Common myeloid progenitor, CD34-positive (primary cell): ENCODE results near the gene CYBC1.

Experiments used
- CTCF ChIA-PET: fragments of 350-600 bp; sonication (Branson Sonifier 250); formaldehyde crosslinking; loops from one replicate; lab custom pipeline; 2021; ENCODE audit warnings: antibody characterized with exemption; lab: Charles Lee
- POLR2A ChIA-PET: fragments of 350-600 bp; sonication (Branson Sonifier 250); formaldehyde crosslinking; loops from one replicate; lab custom pipeline; 2021; ENCODE audit warnings: antibody characterized with exemption; lab: Charles Lee
- DNase-seq, 3 donors: peaks; one replicate each; pipeline versions ENCODE4 v3.0.0 to v3.0.0-alpha.2; 2013
- H3K27ac ChIP-seq, 2 experiments: 1 replicate in 1 of 2; 2 replicates in 1 of 2; pipeline ENCODE4 v1.7.0; 2013; ENCODE audit warnings: inconsistent platforms in 2 of 2, low read length in 2 of 2, mild to moderate bottlenecking in 2 of 2, low read depth in 1 of 2, moderate library complexity in 1 of 2; ENCODE audit not compliant: severe bottlenecking in 2 of 2, insufficient read depth in 1 of 2, poor library complexity in 1 of 2
- H3K27me3 ChIP-seq, 5 experiments: replicated peaks in 2 of 5; 1 replicate in 3 of 5; 2 replicates in 2 of 5; pipeline versions ENCODE4 v1.6.1 to v1.7.0; 2013; ENCODE audit warnings: low read length in 4 of 5, mild to moderate bottlenecking in 2 of 5, moderate library complexity in 2 of 5, inconsistent platforms in 1 of 5; ENCODE audit not compliant: insufficient read depth in 5 of 5, control insufficient read depth in 4 of 5
- H3K36me3 ChIP-seq, 4 experiments: 1 replicate in 2 of 4; 2 replicates in 2 of 4; pipeline versions ENCODE4 v1.6.1 to v1.7.0; 2013; ENCODE audit warnings: low read length in 3 of 4, control low read depth in 1 of 4, mild to moderate bottlenecking in 1 of 4; ENCODE audit not compliant: control insufficient read depth in 4 of 4, insufficient read depth in 4 of 4
- H3K4me1 ChIP-seq, 4 experiments: 1 replicate in 3 of 4; 2 replicates in 1 of 4; pipeline versions ENCODE4 v1.6.1 to v1.7.1; 2013; ENCODE audit warnings: low read length in 3 of 4, mild to moderate bottlenecking in 3 of 4, control low read depth in 1 of 4, inconsistent platforms in 1 of 4, moderate library complexity in 1 of 4; ENCODE audit not compliant: control insufficient read depth in 4 of 4, insufficient read depth in 4 of 4; ENCODE audit errors: control extremely low read depth in 1 of 4
- H3K4me3 ChIP-seq, 7 experiments: 1 replicate in 4 of 7; 2 replicates in 3 of 7; pipeline versions ENCODE4 v1.5.1 to v1.7.0; 2013; ENCODE audit warnings: mild to moderate bottlenecking in 7 of 7, low read length in 6 of 7, moderate library complexity in 6 of 7, inconsistent platforms in 2 of 7, low read depth in 2 of 7, control low read depth in 1 of 7; ENCODE audit not compliant: insufficient read depth in 4 of 7, control insufficient read depth in 1 of 7; ENCODE audit errors: extremely low read depth in 1 of 7
- H3K9me3 ChIP-seq, 5 experiments: 1 replicate in 4 of 5; 2 replicates in 1 of 5; pipeline versions ENCODE4 v1.6.1 to v1.7.1; 2013; ENCODE audit warnings: low read length in 4 of 5, mild to moderate bottlenecking in 2 of 5, inconsistent platforms in 1 of 5, low read depth in 1 of 5, moderate library complexity in 1 of 5; ENCODE audit not compliant: control insufficient read depth in 4 of 5, insufficient read depth in 2 of 5; ENCODE audit errors: control extremely low read depth in 1 of 5
- WGBS: methylation state at CpG from one replicate; pipeline ENCODE4 v1.1.5; 2013; ENCODE audit not compliant: insufficient coverage; 5-methylcytosine and 5-hydroxymethylcytosine counted together

CYBC1 gene

DNA sequence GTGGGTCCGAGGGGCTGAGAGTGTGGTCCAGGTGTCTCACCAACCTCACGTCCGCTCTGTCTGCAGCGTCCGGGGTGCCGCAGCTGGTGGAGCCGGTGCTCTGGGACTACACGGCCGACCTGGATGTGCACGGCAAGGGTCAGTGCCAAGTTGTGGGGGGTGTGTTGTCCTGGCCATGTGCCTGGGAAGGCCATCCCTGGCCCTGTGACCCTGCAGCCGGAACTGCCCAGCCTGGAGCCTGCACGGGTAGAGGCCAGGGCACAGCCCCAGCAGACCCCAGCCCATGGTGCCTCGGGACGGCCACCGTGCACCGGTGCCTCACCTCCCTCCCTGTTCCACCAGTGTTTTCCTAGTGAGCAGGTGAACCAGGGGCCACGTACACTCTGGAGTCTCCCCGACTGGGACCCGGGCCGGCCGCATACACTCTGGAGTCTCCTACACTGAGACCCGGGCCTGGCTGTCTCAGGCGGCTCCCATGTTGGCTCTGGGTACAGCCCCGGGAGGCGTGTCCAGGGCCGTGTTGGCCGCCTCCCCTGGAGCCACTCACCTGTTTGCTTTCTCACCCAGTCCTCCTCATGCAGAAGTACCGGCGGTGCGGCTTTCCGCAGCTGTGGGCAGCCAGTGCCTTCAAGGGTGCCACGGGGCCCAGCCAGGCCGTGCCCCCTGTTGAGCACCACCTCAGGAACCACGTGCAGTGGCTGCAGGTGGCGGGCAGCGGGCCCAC, 13.8 kb downstream of the CYBC1 start:
- H3K9me3 ChIP-seq = no peaks in the 10 kb centered on the region
- H3K4me1 ChIP-seq = peaks cover 0 to 32% (median 18%) of the 10 kb centered on the region in 4 experiments
- no peak for DNase-seq
- H3K36me3 ChIP-seq = peaks cover 6 to 50% (median 29%) of the 10 kb centered on the region in 4 experiments
- 93% methylated on average over 35 of the region's 36 CpGs for WGBS
- ChIA-PET POLR2A (no interaction called here), CTCF (interaction anchor here (1.3 kb wide), 1 partner anchor 131 kb away, joined by 3 read pairs; no protein-coding TSS in a partner anchor)
- no peak overlapping the region for H3K27ac ChIP-seq
- H3K27me3 ChIP-seq = no peaks in the 10 kb centered on the region
- no peak overlapping the region for H3K4me3 ChIP-seq

DNA sequence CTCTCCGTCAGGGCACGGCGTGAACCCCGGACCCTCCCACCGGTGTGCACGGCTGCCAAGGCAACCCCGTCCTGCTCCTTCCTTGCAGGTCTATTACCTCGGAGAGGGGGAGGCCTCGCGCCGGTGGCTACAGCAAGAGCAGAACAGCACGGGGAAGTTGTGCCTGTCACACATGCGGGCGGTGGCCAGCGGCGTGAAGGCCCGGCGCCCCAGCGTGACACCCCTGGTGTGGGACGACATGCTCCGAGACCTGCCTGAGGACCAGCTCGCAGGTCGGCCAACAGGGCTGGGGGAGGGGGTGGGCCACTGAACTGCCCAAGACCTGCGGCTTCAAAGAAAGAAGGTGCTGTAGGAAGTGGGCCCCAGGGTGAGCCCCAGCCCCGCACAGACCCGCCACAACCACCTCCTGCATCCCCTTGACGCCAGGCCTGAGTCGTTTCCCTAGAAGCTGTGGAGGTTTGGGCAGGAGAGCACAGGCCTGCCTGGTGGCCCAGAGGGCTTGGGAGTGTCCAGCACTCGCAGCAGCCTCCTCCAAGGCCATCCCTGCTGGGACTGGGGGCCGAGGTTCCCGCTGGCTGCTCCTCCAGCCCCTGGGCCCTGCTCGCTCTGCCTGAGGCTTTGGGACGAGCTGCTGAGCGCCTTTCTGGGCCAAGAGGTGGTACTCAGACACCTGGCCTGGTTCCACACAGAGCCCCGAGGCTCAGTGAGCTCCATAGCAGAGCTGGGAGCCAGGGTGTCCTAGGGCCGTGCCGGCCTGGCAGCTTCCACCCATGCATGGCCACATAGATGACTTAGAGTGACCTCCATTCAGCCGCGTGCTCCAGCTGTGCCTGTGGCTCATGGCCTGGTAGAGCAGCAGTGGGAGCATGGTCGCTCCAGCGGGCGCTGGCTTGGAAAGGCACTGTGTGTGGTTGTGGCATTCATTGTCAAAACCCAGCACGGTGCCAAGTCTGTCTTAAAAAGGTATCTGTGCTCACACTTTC, 14.7 kb downstream of the CYBC1 start:
- Histone ChIP-seq H3K27ac (no peak overlapping the region), H3K4me1 (peaks cover 0 to 23% (median 15%) of the 10 kb centered on the region in 4 experiments), H3K4me3 (no peak overlapping the region), H3K36me3 (peaks cover 6 to 48% (median 25%) of the 10 kb centered on the region in 4 experiments), H3K27me3 (no peaks in the 10 kb centered on the region), H3K9me3 (no peaks in the 10 kb centered on the region)
- ChIA-PET CTCF (interaction anchor here (1.3 kb wide), 1 partner anchor 132 kb away, joined by 3 read pairs; no protein-coding TSS in a partner anchor), POLR2A (no interaction called here)
- whole genome bisulfite sequencing = 95% methylated on average over 30 of the region's 43 CpGs
- DNase-seq = no peak

DNA sequence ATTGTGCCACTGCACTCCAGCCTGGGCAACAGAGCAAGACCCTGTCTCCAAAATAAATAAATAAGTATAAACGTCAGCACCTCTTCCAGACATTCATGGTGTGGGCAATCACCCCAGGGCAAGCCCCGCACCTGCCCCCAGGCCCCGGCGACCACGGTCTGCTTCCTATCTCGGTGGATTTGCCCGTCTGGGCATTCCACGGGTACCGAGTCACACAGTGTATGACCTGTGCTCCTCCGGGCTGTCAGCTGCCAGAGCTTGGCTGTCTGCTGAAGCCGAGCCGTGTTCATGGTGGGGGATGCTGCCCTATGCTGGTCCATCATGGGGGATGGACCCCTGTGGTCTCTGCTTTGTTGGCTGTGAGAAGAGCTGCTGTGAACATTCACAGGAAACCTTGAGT, 15.4 kb downstream of the CYBC1 start:
- POLR2A ChIA-PET = no interaction called here

DNA sequence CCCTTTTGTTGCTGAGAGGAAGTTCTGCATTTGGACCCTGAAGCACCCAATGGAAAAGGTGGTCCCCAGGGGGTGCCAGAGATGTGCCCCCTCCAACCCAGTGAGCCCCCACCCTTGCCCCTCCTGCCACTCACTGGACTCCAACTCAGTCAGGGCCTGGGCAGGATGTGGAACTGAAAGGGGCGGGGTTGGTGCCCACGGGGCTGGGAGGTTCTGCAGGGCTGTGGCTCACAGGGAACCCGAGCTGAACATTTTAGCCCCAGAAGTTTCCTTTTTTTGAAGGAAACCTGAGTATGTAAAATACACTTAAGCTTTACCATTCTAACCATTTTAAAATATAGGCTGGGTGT, 16.4 kb downstream of the CYBC1 start:
- Histone ChIP-seq H3K9me3 (no peaks in the 10 kb centered on the region), H3K4me3 (no peak overlapping the region), H3K27ac (no peak overlapping the region), H3K36me3 (peaks cover 6 to 53% (median 24%) of the 10 kb centered on the region in 4 experiments), H3K4me1 (peaks cover 0 to 18% (median 7%) of the 10 kb centered on the region in 4 experiments), H3K27me3 (no peaks in the 10 kb centered on the region)
- DNase-seq = peak in 2 of 3 donors; percentile 43 to 58
- WGBS = 20% methylated on average over 1 of the region's 3 CpGs
- CTCF ChIA-PET = interaction anchor here (0.8 to 0.9 kb wide), 2 partner anchors 15 kb away, joined by 3 read pairs; no protein-coding TSS in a partner anchor
- POLR2A ChIA-PET = interaction anchor here (0.6 kb wide), 1 partner anchor 61 kb away, joined by 6 read pairs; no protein-coding TSS in a partner anchor

More for the DNA sequence above, 15.4 kb downstream of the CYBC1 start:
- Histone ChIP-seq H3K4me3 (no peak overlapping the region), H3K4me1 (peaks cover 0 to 15% (median 8%) of the 10 kb centered on the region in 4 experiments), H3K27me3 (no peaks in the 10 kb centered on the region), H3K9me3 (no peaks in the 10 kb centered on the region), H3K27ac (no peak overlapping the region), H3K36me3 (peaks cover 6 to 48% (median 24%) of the 10 kb centered on the region in 4 experiments)
- no peak for DNase-seq
- CTCF ChIA-PET = interaction anchor here (1.3 kb wide), 1 partner anchor 132 kb away, joined by 3 read pairs; no protein-coding TSS in a partner anchor
- WGBS = 97% methylated on average over 9 of the region's 12 CpGs

DNA sequence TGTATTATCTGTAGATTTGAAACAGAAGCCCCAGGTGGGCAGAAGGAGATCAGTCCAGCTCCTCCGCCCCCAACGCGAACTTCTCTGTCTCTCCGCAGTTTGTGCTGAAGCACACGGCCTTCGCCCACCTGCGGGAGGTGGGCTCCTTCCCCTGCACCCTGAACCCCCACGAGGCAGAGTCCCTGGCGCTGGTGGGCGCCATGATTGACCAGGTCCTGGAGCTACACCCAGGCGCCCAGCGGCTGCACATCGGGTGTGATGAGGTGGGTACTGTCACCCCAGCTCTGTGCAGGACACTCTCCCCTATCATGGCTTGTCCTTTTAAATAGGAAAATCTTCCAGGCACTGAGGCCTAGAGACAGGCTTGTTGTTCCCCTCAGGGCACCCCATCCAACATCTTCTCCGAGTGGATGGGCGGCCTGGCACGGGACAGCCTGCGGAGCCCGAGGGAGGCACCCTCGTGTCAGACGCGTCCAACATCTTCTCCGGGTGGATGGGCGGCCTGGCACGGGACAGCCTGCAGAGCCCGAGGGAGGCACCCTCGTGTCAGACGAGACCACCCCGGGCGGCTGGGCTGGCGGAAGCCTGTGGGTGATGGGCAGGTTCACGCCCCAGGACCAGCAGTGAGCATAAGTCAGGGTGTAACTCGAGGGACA, 16.9 kb downstream of the CYBC1 start:
- Histone ChIP-seq H3K27me3 (no peaks in the 10 kb centered on the region), H3K4me1 (peaks cover 0 to 23% (median 9%) of the 10 kb centered on the region in 4 experiments), H3K27ac (no peak overlapping the region), H3K4me3 (no peak overlapping the region), H3K9me3 (no peaks in the 10 kb centered on the region), H3K36me3 (peaks cover 6 to 48% (median 23%) of the 10 kb centered on the region in 4 experiments)
- POLR2A ChIA-PET = interaction anchor here (0.6 kb wide), 2 partner anchors 62 to 198 kb away, joined by 3 to 6 read pairs; no protein-coding TSS in a partner anchor
- WGBS = 87% methylated on average over 28 of the region's 32 CpGs
- CTCF ChIA-PET = interaction anchor here (0.8 to 0.9 kb wide), 2 partner anchors 15 kb away, joined by 3 read pairs; no protein-coding TSS in a partner anchor
- no peak for DNase-seq

DNA sequence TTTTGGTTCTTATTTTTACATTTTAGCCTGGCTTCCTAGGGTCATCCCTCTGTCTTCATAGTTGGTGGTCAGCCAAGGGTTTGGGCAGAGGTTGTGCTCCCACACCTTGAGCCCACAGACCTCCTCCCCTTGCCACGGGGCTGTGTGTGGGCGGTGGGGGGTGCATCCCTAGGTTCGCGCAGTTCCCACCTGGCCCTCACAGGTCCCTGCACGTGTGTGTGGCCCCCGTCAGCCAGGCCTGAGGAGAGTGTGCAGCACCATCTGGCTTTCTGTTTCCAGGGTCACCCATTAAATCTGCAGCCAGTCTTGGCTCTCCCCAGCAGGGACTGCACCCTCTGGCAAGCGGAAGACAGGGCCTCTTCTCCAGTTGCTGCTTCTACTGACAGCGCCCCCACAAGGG, 18.5 kb downstream of the CYBC1 start:
- H3K4me1 ChIP-seq = peaks cover 0 to 28% (median 11%) of the 10 kb centered on the region in 4 experiments
- no peaks in the 10 kb centered on the region for H3K27me3 ChIP-seq
- H3K4me3 ChIP-seq = no peak overlapping the region
- CTCF ChIA-PET = no interaction called here
- no peak for DNase-seq
- H3K36me3 ChIP-seq = peaks cover 6 to 33% (median 14%) of the 10 kb centered on the region in 4 experiments
- WGBS = 90% methylated on average over 8 of the region's 8 CpGs
- POLR2A ChIA-PET = no interaction called here
- no peaks in the 10 kb centered on the region for H3K9me3 ChIP-seq
- H3K27ac ChIP-seq = no peak overlapping the region
